ENCODE results near the gene DNAJB13.

Gene DNAJB13

GRCh38 chr11:73956876-73957653 lies 6.2 kb downstream of the DNAJB13 start:
- DNase-seq = no peak

- DNase-seq = no peak
These were observed 7.0 kb downstream of the DNAJB13 start for GRCh38 chr11:73957654-73958361.

- DNase-seq = no peak
These were observed 7.8 kb downstream of the DNAJB13 start for GRCh38 chr11:73958521-73959141.

GRCh38 chr11:73961321-73961720 lies 10.5 kb downstream of the DNAJB13 start:
- no peak for DNase-seq

- DNase-seq = no peak
These were observed 11.4 kb downstream of the DNAJB13 start for GRCh38 chr11:73962101-73962705.

GRCh38 chr11:73963861-73964260 lies 13.0 kb downstream of the DNAJB13 start:
- no peak for DNase-seq

GRCh38 chr11:73965076-73965763 lies 14.4 kb downstream of the DNAJB13 start:
- DNase-seq = no peak

- DNase-seq = no peak
These were observed 14.9 kb downstream of the DNAJB13 start for GRCh38 chr11:73965764-73966121.

GRCh38 chr11:73968356-73968966 lies 17.6 kb downstream of the DNAJB13 start:
- DNase-seq = no peak

GRCh38 chr11:73969091-73969490 lies 18.3 kb downstream of the DNAJB13 start:
- DNase-seq = no peak

GRCh38 chr11:73969991-73970800 lies 19.4 kb downstream of the DNAJB13 start:
- no peak for DNase-seq

GRCh38 chr11:73971175-73971719 lies 20.4 kb downstream of the DNAJB13 start:
- DNase-seq = no peak

GRCh38 chr11:73972187-73972586 lies 21.4 kb downstream of the DNAJB13 start:
- DNase-seq = no peak

GRCh38 chr11:73972620-73973449 lies 22.0 kb downstream of the DNAJB13 start:
- DNase-seq = no peak

- DNase-seq = no peak
These were observed 24.0 kb downstream of the DNAJB13 start for GRCh38 chr11:73974604-73975478.

- DNase-seq = no peak
These were observed 24.6 kb downstream of the DNAJB13 start for GRCh38 chr11:73975479-73975757.

GRCh38 chr11:73976451-73977151 lies 25.8 kb downstream of the DNAJB13 start:
- DNase-seq = no peak

- DNase-seq = no peak
These were observed 27.2 kb downstream of the DNAJB13 start for GRCh38 chr11:73977856-73978519.

All from activated naive CD4-positive, alpha-beta T cell (primary cell).